A673 (cell line): ENCODE data around the gene RELT.

Experiments used
- CTCF ChIP-seq: fragments of 300-800, 200-600 bp; sonication (generic); conservative IDR thresholded peaks from 2 replicates; pipeline ENCODE4 v1.5.1; 2017; ENCODE audit warnings: low read depth, mild to moderate bottlenecking, antibody characterized with exemption, low read length, moderate library complexity, mixed read lengths
- EZH2 ChIP-seq: fragments of 200-600 bp; sonication (generic); IDR thresholded peaks from 2 replicates; pipeline ENCODE4 v1.6.1; 2017; ENCODE audit warnings: borderline replicate concordance, low read depth, mild to moderate bottlenecking, mixed read lengths, antibody characterized with exemption, low read length; ENCODE audit not compliant: poor library complexity, severe bottlenecking

DNA sequence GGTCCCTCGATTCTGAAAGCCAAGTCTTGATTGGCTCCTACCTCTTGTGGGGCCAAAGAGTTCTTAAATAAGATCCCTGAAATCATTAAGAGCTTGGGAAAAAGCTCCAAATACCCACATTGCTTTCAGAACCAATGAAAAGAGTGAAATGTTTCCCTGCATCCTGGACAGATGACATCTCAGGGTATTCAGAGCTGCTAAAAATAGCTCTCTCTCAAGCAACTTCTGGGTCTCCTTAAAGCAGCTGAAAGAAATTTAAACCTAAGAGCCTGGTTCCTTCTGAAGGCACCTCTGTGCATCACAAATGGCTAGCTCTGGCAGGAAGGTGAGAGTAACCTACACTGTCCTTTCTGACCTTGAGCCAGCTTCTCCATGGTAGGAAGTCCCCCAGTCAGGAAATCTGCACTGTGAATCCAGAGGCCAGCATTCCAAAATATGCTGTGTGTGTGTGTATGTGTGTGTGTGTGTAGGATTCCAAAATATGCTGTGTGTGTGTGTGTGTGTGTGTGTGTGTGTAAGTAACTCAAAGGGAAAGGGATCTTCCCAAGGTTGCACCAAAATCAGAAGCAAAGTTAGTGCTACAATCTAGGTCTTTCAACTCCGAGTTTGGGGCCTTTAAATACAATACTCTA, 50.1 kb downstream of the RELT start:
- TF ChIP-seq CTCF, result no peak
- no peak for TF ChIP-seq EZH2
